Fibroblast of lung (primary cell): ENCODE data around the gene COX6A1.

Experiments used
- EZH2 ChIP-seq: IDR thresholded peaks from 2 replicates; pipeline ENCODE4 v1.5.1; 2012; ENCODE audit warnings: low read length, control low read depth, mild to moderate bottlenecking; ENCODE audit errors: missing control alignments
- TF ChIP-seq, protein P1 (sequence below), 2 donors: IDR thresholded peaks in 1 of 2; conservative IDR thresholded peaks in 1 of 2; 1 replicate in 1 of 2; 2 replicates in 1 of 2; pipeline ENCODE4 v1.5.1; 2011 to 2012; ENCODE audit warnings: low read length in 2 of 2, control low read depth in 1 of 2, inconsistent platforms in 1 of 2, low read depth in 1 of 2, mild to moderate bottlenecking in 1 of 2

DNA sequence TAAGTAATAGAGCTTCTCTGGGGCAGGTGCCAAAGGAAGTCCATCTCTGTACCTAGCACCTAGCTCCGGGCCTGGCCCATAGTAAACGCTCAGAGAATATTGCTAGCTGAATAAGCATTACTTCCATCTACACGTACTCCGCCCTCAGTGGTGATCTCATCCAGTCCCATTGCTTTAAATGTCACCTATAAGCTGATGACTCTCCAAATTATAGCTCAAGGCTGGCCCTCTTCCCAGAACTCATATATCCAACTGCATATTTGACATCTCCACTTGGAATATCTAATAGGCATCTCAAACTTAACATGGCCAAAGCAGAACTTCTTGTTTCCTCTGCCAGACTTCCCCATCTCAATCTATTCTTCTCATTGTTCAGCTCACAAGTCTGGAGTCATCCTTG is 51.1 kb downstream of the COX6A1 start:
- TF ChIP-seq, protein P1, sequence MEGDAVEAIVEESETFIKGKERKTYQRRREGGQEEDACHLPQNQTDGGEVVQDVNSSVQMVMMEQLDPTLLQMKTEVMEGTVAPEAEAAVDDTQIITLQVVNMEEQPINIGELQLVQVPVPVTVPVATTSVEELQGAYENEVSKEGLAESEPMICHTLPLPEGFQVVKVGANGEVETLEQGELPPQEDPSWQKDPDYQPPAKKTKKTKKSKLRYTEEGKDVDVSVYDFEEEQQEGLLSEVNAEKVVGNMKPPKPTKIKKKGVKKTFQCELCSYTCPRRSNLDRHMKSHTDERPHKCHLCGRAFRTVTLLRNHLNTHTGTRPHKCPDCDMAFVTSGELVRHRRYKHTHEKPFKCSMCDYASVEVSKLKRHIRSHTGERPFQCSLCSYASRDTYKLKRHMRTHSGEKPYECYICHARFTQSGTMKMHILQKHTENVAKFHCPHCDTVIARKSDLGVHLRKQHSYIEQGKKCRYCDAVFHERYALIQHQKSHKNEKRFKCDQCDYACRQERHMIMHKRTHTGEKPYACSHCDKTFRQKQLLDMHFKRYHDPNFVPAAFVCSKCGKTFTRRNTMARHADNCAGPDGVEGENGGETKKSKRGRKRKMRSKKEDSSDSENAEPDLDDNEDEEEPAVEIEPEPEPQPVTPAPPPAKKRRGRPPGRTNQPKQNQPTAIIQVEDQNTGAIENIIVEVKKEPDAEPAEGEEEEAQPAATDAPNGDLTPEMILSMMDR (conservative IDR thresholded peaks at IDR 0.05 in 1 of 2, IDR thresholded peaks at IDR 0.05 in 1 of 2; ENCODE audit: low read depth in 1 of 2, low read length in 2 of 2): no peak
- TF ChIP-seq EZH2: no peak
